ENCODE results near the gene ZSWIM5. TPM values are rescaled to one million over a fixed set of nuclear protein-coding genes. Genes with fewer than 3 reads are reported as not detected.

Gene ZSWIM5
- total RNA-seq, 4 donors from 2014 or later, result 12.3 to 38.2 (median 13.7) TPM

- Histone ChIP-seq H3K9me3 (no peaks in the 10 kb centered on the region), H3K36me3 (no peaks in the 10 kb centered on the region), H3K4me1 (no peaks in the 10 kb centered on the region), H3K4me3 (no peak overlapping the region), H3K27me3 (no peaks in the 10 kb centered on the region), H3K27ac (no peak overlapping the region)
- no peak for TF ChIP-seq EP300 (IDR thresholded peaks at IDR 0.05; ENCODE audit: low read depth)
- TF ChIP-seq, protein P1, sequence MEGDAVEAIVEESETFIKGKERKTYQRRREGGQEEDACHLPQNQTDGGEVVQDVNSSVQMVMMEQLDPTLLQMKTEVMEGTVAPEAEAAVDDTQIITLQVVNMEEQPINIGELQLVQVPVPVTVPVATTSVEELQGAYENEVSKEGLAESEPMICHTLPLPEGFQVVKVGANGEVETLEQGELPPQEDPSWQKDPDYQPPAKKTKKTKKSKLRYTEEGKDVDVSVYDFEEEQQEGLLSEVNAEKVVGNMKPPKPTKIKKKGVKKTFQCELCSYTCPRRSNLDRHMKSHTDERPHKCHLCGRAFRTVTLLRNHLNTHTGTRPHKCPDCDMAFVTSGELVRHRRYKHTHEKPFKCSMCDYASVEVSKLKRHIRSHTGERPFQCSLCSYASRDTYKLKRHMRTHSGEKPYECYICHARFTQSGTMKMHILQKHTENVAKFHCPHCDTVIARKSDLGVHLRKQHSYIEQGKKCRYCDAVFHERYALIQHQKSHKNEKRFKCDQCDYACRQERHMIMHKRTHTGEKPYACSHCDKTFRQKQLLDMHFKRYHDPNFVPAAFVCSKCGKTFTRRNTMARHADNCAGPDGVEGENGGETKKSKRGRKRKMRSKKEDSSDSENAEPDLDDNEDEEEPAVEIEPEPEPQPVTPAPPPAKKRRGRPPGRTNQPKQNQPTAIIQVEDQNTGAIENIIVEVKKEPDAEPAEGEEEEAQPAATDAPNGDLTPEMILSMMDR (IDR thresholded peaks at IDR 0.05), result no peak
- TF ChIP-seq POLR2A (IDR thresholded peaks at IDR 0.05), result no peak
- TF ChIP-seq POLR2AphosphoS5 (IDR thresholded peaks at IDR 0.05), result no peak
- intact Hi-C loops (cut with DNase I; ENCODE audit: low total_unique reads), result no loop called here
- no peak for DNase-seq
- in situ Hi-C loops (cut with MboI; ENCODE audit: low pct_ligation_motif_present in 1 of 4, low pct_unique_long_range_greater_than_20kb in 1 of 4, low sequenced_read_pairs in 3 of 4), result loop anchor here in 1 of 4 donors (10.0 kb wide), 1 partner anchor 207 kb away; the partner anchor contains the start of genes HECTD3 and UROD
- WGBS, 2 donors (ENCODE audit: low coverage in 1 of 2), result 89 to 92% methylated on average over 2 to 4 of the region's 4 CpGs
Observed at GRCh38 chr1:45221716-45222115, 15.3 kb upstream of the ZSWIM5 start.

DNA sequence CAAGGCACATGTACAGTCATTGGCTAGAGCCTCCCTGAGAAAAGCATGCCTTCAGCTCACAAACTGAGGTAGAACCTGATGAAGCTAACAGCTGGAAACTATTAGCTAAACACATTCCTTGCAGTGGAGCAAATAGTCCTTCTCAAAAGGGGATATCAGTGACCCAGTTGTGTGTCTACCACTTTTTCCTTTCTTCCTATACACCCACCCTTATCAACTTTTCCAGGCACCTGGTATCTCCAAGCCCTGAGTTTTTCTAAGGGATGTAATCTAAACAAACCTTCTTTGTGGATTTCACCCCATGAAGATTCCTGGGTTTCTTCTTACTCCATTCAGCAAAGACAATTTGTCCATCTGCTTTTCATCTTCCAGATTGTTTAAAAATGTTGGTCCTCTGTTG lies 10.5 kb upstream of the ZSWIM5 start:
- TF ChIP-seq, protein P1 (IDR thresholded peaks at IDR 0.05), result no peak
- no peak for TF ChIP-seq POLR2AphosphoS5 (IDR thresholded peaks at IDR 0.05)
- no peaks in the 10 kb centered on the region for H3K9me3 ChIP-seq
- in situ Hi-C loops (cut with MboI; ENCODE audit: low pct_ligation_motif_present in 1 of 4, low pct_unique_long_range_greater_than_20kb in 1 of 4, low sequenced_read_pairs in 3 of 4), result loop anchor here in 1 of 4 donors (10.0 kb wide), 1 partner anchor 202 kb away; the partner anchor contains the start of genes HECTD3 and UROD
- no peaks in the 10 kb centered on the region for H3K4me1 ChIP-seq
- DNase-seq, result no peak
- no peaks in the 10 kb centered on the region for H3K36me3 ChIP-seq
- no peaks in the 10 kb centered on the region for H3K27me3 ChIP-seq
- intact Hi-C loops (cut with DNase I; ENCODE audit: low total_unique reads), result no loop called here
- no peak overlapping the region for H3K4me3 ChIP-seq
- H3K27ac ChIP-seq, result no peak overlapping the region

GRCh38 chr1:45216200-45216541 lies 9.8 kb upstream of the ZSWIM5 start:
- H3K27me3 ChIP-seq, result no peaks in the 10 kb centered on the region
- intact Hi-C loops (cut with DNase I; ENCODE audit: low total_unique reads) (no loop called here), in situ Hi-C loops (cut with MboI; ENCODE audit: low pct_ligation_motif_present in 1 of 4, low pct_unique_long_range_greater_than_20kb in 1 of 4, low sequenced_read_pairs in 3 of 4) (loop anchor here in 1 of 4 donors (10.0 kb wide), 1 partner anchor 201 kb away; the partner anchor contains the start of genes HECTD3 and UROD)
- TF ChIP-seq POLR2A (IDR thresholded peaks at IDR 0.05) (no peak), POLR2AphosphoS5 (IDR thresholded peaks at IDR 0.05) (no peak), EP300 (IDR thresholded peaks at IDR 0.05; ENCODE audit: low read depth) (no peak)
- TF ChIP-seq, protein P1 (IDR thresholded peaks at IDR 0.05), result no peak
- H3K27ac ChIP-seq, result no peak overlapping the region
- no peak for DNase-seq
- no peaks in the 10 kb centered on the region for H3K36me3 ChIP-seq
- WGBS, 2 donors (ENCODE audit: low coverage in 1 of 2), result 70% methylated on average over 1 of the region's 1 CpG; no CpG with 5 or more reads in 1 of the 2 donors
- no peaks in the 10 kb centered on the region for H3K9me3 ChIP-seq
- peaks cover 0 to 4% (median 0%) of the 10 kb centered on the region in 4 donors for H3K4me1 ChIP-seq
- H3K4me3 ChIP-seq, result no peak overlapping the region

DNA sequence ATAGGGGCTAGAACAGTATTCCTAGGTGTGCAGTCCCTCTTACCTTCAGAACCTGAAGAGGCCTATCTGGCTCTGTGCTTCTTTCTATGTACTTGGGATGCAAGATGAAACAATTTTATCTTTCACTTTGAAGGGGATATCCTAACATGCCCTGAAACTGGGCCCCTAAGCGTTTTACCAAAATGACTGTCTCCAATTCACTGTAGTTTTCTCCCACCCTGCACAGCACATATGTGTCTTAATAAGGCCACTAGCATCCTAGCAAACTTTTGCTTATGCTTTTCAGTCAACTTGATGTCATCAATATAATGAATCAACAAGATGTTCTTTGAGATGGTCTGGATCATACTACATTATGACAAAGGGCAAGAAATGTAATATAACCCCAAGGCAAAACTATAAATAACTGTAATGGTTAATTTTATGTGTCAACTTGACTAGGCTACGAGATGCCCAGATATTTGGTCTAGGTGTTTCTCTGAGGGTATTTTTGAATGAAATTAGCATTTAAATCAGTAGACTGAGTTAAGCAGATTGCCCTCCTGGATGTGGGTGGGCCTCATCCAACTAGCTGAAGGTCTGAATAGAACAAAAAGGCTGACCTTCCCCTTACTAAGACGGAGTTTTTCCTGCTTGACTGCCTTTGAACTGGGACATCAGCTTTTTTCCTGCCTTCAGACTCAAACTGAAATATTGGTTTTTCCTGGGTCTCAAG lies 9.2 kb upstream of the ZSWIM5 start:
- no peak for TF ChIP-seq EP300 (IDR thresholded peaks at IDR 0.05; ENCODE audit: low read depth)
- no peak for TF ChIP-seq POLR2A (IDR thresholded peaks at IDR 0.05)
- TF ChIP-seq, protein P1 (IDR thresholded peaks at IDR 0.05), result no peak
- no peak for TF ChIP-seq POLR2AphosphoS5 (IDR thresholded peaks at IDR 0.05)
- no peak for DNase-seq
- Histone ChIP-seq H3K4me1 (peaks cover 0 to 4% (median 0%) of the 10 kb centered on the region in 4 donors), H3K4me3 (no peak overlapping the region), H3K27ac (no peak overlapping the region), H3K9me3 (no peaks in the 10 kb centered on the region), H3K27me3 (no peaks in the 10 kb centered on the region), H3K36me3 (no peaks in the 10 kb centered on the region)
- intact Hi-C loops (cut with DNase I; ENCODE audit: low total_unique reads), result no loop called here
- in situ Hi-C loops (cut with MboI; ENCODE audit: low pct_ligation_motif_present in 1 of 4, low pct_unique_long_range_greater_than_20kb in 1 of 4, low sequenced_read_pairs in 3 of 4), result loop anchor here in 1 of 4 donors (10.0 kb wide), 1 partner anchor 201 kb away; the partner anchor contains the start of genes HECTD3 and UROD
- WGBS, 2 donors (ENCODE audit: low coverage in 1 of 2), result 86 to 92% methylated on average over 3 of the region's 3 CpGs

All from transverse colon (tissue), 4 donors.